Gastroesophageal sphincter (tissue), 4 donors: ENCODE measurements around the gene AHNAK2. TPM values are rescaled to one million over a fixed set of nuclear protein-coding genes. Genes with fewer than 3 reads are reported as not detected.

Experiments
- ATAC-seq: fragments of 150-250 bp; one replicate; pipeline ENCODE4 v1.9.1; 2016; ENCODE audit warnings: mild to moderate bottlenecking, moderate library complexity
- H3K27ac ChIP-seq, 4 donors: fragments of 200-600 bp; sonication (generic) in 3 of 4; 1 replicate in 3 of 4; 2 replicates in 1 of 4; pipeline ENCODE4 v1.5.1; 2016 to 2019
- H3K27me3 ChIP-seq: fragments of 200-600 bp; sonication (generic); one replicate; pipeline ENCODE4 v1.5.1; 2019
- H3K36me3 ChIP-seq, 2 donors: fragments of 200-600 bp; sonication (generic); one replicate each; pipeline ENCODE4 v1.5.1; 2019; ENCODE audit warnings: control low read depth in 1 of 2
- H3K4me1 ChIP-seq, 3 donors: fragments of 200-600 bp; sonication (generic); 1 replicate in 2 of 3; 2 replicates in 1 of 3; pipeline ENCODE4 v1.5.1; 2016 to 2019; ENCODE audit warnings: control low read depth in 2 of 3
- H3K4me3 ChIP-seq, 2 donors: fragments of 200-600 bp; sonication (generic); one replicate each; pipeline ENCODE4 v1.5.1; 2019; ENCODE audit warnings: mild to moderate bottlenecking in 1 of 2, moderate library complexity in 1 of 2
- H3K9me3 ChIP-seq, 3 donors: fragments of 200-600 bp; sonication (generic); one replicate each; pipeline ENCODE4 v1.5.1; 2017 to 2019; ENCODE audit warnings: control low read depth in 2 of 3
- CTCF ChIP-seq, 4 experiments: fragments of 200-600 bp in 2 of 4; fragments of 450-650 bp in 2 of 4; sonication (generic) in 1 of 4; IDR thresholded peaks; one replicate each; pipeline ENCODE4 v1.5.1; 2017 to 2019; ENCODE audit warnings: antibody characterized with exemption in 4 of 4, mild to moderate bottlenecking in 2 of 4, moderate library complexity in 2 of 4
- EP300 ChIP-seq: sonication (generic); formaldehyde crosslinking; IDR thresholded peaks from one replicate; pipeline ENCODE4 v1.6.1; 2017; ENCODE audit warnings: antibody characterized with exemption, mild to moderate bottlenecking
- POLR2A ChIP-seq, 2 donors: fragments of 450-650 bp; IDR thresholded peaks; one replicate each; pipeline ENCODE4 v1.6.1; 2017; ENCODE audit warnings: antibody characterized with exemption in 2 of 2, mild to moderate bottlenecking in 2 of 2, moderate library complexity in 1 of 2
- POLR2AphosphoS5 ChIP-seq: sonication (generic); formaldehyde crosslinking; IDR thresholded peaks from one replicate; pipeline ENCODE4 v1.6.1; 2017; ENCODE audit warnings: antibody characterized with exemption
- WGBS, 2 donors: methylation state at CpG; one replicate each; pipeline ENCODE4 v1.1.5; 2018; ENCODE audit warnings: low coverage in 1 of 2; 5-methylcytosine and 5-hydroxymethylcytosine counted together
- total RNA-seq, 4 donors: library from RNA; depleted of rRNA; stranded (reverse); fragments of >200 nt; gene quantifications; one replicate each; pipeline ENCODE4 v1.1.0, GENCODE V29; 2016

Gene AHNAK2
- total RNA-seq, 4 donors from 2014 or later: 105 to 529 (median 239) TPM

- Histone ChIP-seq H3K27me3 (no peaks in the 10 kb centered on the region), H3K9me3 (no peaks in the 10 kb centered on the region), H3K4me3 (peak overlapping the region in 1 of 2 donors; percentile 62), H3K36me3 (no peaks in the 10 kb centered on the region), H3K27ac (peak overlapping the region; percentile 90 to 98 (median 95)), H3K4me1 (peaks cover 2 to 94% (median 48%) of the 10 kb centered on the region in 3 donors)
- no peak for TF ChIP-seq POLR2A (IDR thresholded peaks at IDR 0.05)
- TF ChIP-seq EP300: no peak
- no peak for TF ChIP-seq POLR2AphosphoS5
- TF ChIP-seq CTCF (IDR thresholded peaks at IDR 0.05): no peak
- ATAC-seq: no peak
- 0% methylated on average over 1 of the region's 8 CpGs; no CpG with 5 or more reads in 1 of the 2 donors for WGBS, 2 donors
Measured at GRCh38 chr14:104966981-104967385, 11.2 kb downstream of the AHNAK2 start.

DNA sequence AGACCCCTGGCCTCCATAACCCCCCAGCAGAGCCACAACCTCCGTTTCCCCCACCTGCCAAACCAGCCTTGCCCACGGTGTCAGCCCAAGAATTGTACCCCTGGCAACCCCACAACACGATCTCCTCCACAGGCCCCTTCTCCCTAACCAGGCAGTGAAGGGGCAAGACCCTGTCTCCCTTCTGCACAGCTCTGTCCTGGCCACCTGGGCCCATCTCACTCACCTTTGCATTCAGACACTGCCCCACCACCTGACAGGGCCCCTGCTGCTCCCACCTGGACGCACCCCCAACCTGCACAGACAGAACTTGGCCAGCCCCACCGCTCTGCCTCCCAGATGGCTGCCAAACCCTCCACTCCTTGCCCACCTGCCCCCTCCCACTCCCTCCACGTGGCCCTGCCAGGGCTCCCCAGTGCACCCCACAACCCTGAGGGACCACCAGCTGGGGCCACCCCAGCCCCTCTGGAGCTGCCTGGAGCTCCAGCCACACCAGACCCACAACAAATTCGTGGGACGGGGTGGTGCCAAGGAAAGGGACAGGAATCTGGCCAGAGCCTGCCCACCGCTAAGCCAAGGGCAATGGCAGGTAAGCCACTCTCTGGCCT lies 11.8 kb downstream of the AHNAK2 start:
- H3K4me1 ChIP-seq: peaks cover 2 to 93% (median 42%) of the 10 kb centered on the region in 3 donors
- no peaks in the 10 kb centered on the region for H3K27me3 ChIP-seq
- H3K36me3 ChIP-seq: no peaks in the 10 kb centered on the region
- 40% methylated on average over 2 of the region's 9 CpGs; no CpG with 5 or more reads in 1 of the 2 donors for WGBS, 2 donors
- no peaks in the 10 kb centered on the region for H3K9me3 ChIP-seq
- H3K27ac ChIP-seq: peak overlapping the region; percentile 90 to 98 (median 95)
- H3K4me3 ChIP-seq: peak overlapping the region in 1 of 2 donors; percentile 62
- TF ChIP-seq POLR2A (IDR thresholded peaks at IDR 0.05) (no peak), EP300 (no peak), CTCF (IDR thresholded peaks at IDR 0.05) (no peak), POLR2AphosphoS5 (no peak)
- ATAC-seq: no peak

DNA sequence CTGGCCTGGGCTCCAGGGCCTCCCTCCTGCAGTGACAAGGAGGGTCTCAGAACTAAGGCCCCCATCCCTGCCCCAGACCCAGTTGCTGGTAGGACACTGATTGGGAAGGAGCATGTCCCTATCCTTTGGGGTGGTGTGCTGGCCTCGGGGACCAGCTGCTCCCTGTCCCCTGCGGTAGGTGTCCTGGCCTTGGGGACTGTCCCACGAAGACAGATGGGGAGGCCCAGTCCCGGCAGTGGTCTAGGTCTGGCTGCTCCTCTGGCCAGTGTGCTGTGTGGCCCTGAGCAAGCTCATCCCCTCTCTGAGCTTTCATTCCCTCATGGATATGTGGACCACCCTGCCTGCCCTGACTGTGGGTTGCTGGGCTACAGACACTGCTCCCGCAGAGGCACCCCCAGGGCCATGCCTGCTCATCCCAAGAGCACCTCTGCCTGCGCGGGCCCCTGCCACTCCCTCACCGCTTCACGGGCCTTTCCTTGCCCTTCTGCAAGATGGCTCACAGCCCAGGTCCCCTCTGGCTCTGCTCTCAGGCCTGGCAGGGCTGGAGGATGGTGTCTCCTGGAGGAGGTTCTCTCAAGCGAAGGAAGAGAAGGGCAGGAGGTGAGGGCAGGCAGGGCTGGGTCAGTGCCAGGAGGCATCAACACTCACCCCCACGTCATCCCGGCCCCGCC lies 12.5 kb downstream of the AHNAK2 start:
- H3K36me3 ChIP-seq: no peaks in the 10 kb centered on the region
- no peaks in the 10 kb centered on the region for H3K27me3 ChIP-seq
- H3K9me3 ChIP-seq: no peaks in the 10 kb centered on the region
- WGBS, 2 donors: 20% methylated on average over 1 of the region's 13 CpGs; no CpG with 5 or more reads in 1 of the 2 donors
- H3K4me1 ChIP-seq: peaks cover 0 to 89% (median 37%) of the 10 kb centered on the region in 3 donors
- TF ChIP-seq EP300: no peak
- no peak for TF ChIP-seq POLR2AphosphoS5
- no peak for TF ChIP-seq POLR2A (IDR thresholded peaks at IDR 0.05)
- no peak for TF ChIP-seq CTCF (IDR thresholded peaks at IDR 0.05)
- ATAC-seq: no peak
- peak overlapping the region in 3 of 4 donors; percentile 94 to 98 (median 96) for H3K27ac ChIP-seq
- no peak overlapping the region for H3K4me3 ChIP-seq

DNA sequence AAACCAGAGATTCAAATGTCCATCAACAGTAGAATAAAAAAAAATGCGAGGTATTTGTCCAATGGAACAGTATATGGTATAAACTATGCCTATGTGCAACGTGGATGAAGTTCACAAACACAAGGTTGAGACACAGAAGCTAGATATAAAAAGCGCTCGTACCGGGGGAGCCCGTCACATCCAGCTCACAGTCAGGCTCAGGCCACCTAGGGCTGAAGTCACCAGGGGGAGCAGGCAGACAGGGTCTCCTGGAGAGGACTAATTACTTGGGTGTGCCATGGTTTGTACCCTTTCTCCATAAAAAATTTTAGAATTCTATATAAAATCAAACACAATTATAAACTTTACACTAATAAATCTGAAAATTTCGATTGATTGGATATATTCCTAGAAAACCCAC lies 13.6 kb downstream of the AHNAK2 start:
- no peak for ATAC-seq
- Histone ChIP-seq H3K4me1 (peaks cover 0 to 83% (median 30%) of the 10 kb centered on the region in 3 donors), H3K4me3 (no peak overlapping the region), H3K27ac (peak overlapping the region in 2 of 4 donors; percentile 6 to 98), H3K36me3 (no peaks in the 10 kb centered on the region), H3K27me3 (no peaks in the 10 kb centered on the region), H3K9me3 (no peaks in the 10 kb centered on the region)
- 78 to 80% methylated on average over 5 to 7 of the region's 7 CpGs for WGBS, 2 donors
- TF ChIP-seq CTCF (IDR thresholded peaks at IDR 0.05) (no peak), POLR2AphosphoS5 (no peak), EP300 (no peak), POLR2A (IDR thresholded peaks at IDR 0.05) (no peak)
